ENCODE data around the gene TXNDC5.

Gene TXNDC5

GRCh38 chr6:7851780-7852179 lies 58.8 kb downstream of the TXNDC5 start:
- DNase-seq (ENCODE audit: low read depth) = no peak

DNA sequence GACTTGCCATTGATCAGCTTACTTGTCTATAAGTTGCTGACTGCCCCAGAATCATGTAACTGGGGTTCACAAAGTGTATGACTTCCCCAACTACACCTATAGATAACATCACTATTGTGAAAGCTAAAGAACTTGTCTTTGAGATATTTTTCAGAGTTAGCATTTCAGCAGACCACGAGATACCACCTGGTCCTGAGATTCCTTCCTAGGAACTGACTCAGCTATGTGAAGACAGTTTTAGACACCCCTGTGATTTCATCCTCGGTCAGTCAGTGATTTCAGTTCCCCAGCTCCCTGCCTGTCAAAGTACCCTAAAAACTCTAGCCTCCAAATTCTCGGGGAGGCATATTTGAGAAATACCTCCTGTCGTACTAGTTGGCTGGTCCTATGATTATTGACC lies 62.4 kb downstream of the TXNDC5 start:
- no peak for DNase-seq (ENCODE audit: low read depth)

DNA sequence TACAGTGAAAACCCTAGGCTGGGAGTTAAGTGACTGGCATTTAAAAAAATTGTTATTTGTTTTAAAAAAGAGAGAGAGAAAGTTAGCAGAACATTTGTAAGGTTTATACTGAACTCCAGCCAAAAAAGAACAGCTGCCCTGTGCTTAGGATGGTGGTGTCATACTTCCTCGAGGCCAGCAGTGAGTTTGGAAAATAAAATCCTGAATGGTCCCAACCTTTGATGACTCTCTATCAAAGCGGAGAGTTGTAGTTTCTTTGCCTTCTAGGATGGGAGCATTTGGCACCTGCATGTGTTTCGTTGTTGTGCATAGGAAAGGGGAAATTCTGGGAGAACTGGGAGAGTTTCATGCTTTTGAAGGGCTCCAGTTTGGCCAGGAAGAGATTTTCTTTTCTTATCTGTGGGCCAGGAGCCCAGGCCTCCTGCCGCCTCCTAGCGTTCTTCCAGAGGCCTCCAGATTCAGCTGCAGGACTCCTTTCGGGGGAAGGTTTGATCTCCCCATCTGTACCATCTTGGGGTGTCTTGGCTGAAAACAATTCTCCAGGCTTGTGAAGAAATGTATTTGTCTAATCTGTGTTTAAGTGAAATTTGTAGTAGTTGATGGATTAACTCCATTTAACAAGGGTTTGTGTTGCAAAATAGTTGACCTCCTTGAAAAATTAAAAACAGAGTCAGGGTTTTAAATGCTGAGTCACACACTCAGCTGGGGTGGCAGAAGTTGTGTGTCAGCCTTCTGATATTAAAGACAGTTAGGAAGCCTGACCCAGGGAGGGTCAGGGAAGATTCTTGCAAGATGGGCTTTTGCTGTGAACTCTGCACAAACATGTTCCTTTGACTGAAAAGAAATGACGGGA lies 63.4 kb downstream of the TXNDC5 start:
- no peak for DNase-seq (ENCODE audit: low read depth)

DNA sequence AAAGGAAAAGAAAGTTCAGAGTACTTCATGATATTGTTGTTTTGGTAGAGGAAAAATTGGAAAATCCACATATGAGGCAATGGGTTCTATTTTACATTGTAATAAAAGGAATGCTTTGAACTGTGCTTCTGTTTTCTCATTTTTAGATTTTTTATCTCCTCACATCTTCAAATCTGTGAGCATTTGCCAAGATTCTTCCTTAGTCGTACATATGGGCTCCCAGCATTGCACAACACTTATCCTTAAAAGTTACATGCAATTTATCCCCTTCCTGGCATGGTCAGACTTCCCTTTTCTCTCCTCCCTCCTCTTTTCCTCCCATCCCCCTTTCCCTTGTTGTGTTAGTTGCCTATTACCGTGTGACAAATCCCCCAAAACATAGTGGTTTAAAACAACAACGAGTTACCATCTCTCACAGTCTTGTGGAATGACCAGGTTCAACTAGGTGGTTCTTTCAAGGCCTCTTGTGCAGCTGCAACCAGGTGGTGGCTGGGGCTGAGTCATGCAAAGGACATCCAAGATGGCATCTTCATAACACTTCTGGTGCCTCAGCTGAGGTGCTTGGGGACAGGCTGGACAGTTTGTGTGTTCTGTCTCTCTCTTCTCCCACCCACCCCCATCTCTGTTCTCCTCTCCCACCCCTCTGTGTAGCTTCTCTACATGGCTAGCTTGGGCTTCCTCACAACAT lies 68.7 kb downstream of the TXNDC5 start:
- DNase-seq (ENCODE audit: low read depth) = no peak

DNA sequence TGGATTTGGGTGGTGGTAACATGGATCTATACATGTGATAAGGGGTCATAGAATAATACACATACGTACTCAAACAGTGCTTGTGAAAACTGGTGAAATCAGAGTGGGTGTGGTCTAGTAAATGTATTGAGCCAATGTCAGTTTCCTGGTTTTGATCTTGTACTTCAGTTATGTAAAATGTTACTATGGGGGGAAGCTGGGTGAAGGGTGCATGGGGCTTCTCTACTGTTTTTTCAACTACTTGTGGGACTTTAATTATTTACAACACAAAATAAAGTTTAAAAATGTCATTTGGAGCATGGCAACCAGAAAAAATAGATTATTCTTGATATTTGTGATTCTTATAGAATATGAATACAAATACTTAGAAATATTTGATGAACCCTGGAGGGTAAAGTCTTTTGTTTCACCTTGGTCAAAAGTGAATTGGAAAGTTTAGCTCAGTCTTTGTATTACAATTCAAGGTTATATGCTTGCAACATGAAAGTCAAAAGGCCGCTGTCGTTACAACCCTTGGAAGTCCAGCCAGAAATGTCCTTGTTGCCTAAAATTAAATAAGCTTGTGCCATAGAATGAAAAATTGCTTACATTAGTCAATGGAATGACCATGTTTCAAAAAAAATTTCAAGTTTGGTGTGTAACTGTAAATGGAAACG lies 74.1 kb downstream of the TXNDC5 start:
- no peak for DNase-seq (ENCODE audit: low read depth)

- DNase-seq (ENCODE audit: low read depth) = no peak
Measured at GRCh38 chr6:7833751-7834070, 76.9 kb downstream of the TXNDC5 start.

DNA sequence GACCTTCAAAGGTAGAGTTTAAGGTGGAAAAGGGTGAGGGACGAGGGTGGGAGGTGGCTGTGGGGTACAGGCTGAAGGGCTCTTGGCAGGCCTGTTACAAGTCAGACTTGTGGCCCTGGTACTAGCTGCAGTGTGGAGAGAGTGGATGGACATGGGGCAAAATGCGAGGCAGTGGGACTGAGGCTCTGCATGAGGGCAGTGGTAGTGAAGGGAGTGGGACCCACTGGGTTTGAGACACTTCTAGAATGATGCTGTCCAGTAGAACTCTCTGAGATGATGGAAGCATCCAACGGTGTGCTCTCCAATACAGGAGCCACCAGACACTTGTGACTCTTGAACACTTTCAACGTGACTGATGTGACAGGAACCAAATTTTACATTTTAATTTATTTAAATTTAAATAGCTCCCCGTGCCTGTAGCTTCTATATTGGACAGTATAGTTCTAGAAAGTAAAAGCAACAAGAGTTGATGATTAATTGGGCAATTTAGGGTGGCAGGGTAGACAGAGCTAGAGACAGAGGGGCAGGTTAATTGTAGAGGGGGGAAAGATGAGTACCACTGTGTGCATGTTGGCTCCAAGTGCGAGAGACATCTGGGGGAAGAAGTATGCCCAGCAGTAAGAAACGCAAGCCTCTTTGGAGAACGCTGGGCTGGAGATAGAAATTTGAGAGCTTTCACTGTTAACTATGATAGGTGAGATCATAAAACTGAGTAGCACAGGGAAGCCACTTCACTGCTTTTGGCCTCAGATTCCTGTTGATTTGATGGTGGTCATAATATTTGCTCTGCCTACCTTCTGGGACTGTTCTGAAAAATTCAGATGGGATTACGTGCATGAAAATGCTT lies 77.5 kb downstream of the TXNDC5 start:
- no peak for DNase-seq (ENCODE audit: low read depth)

All from HS-27A (cell line).